Stimulated activated CD4-positive, alpha-beta T cell treated with anti-CD3 and anti-CD28 coated beads, Interleukin-2, amount 100 ng/mL, for 24 hours (primary cell): ENCODE data around the gene ZNF727.
"Not testable (repeated sequence)": the region's sequence is repeated elsewhere in the genome, so short reads cannot be mapped to it uniquely, and the experiment has no call there.

Experiments
- DNase-seq, 2 donors: peaks; one replicate each; pipeline ENCODE4 v3.0.0-alpha.2; 2020

The ZNF727 gene

GRCh38 chr7:64045301-64046040, at the start of gene ZNF727:
TSS of gene ZNF727 (plus strand) at chr7:64045434. CDS start at chr7:64045622, 188 bp downstream.
- DNase-seq = peak in 1 of 2 donors; percentile 36

DNA sequence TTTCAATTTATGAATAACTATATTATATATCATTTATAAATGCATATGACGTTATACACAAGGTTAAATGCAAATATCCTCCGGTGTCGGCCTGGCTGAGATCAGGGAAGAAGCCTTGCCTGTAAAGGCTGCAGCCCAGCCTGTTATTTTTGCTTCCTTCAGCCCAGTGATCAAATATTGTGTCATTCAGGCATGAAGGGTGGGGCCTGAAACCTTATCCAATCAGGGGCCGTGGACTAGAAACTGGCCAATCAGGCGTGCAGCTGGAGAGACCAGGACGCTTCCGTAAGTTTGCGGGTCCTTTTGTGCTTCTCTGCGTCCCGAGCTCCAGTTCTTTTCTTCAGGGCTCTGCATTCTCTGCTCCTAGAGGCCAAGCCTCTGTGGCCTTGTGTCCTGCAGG, 46.7 kb upstream of the ZNF727 start, which contains the start of gene ZNF722:
Gene ZNF722 (plus strand): TSS at position 301 of the 400 bp plus-strand sequence. CDS start 113 bp downstream, outside the sequence.
- no peak for DNase-seq

DNA sequence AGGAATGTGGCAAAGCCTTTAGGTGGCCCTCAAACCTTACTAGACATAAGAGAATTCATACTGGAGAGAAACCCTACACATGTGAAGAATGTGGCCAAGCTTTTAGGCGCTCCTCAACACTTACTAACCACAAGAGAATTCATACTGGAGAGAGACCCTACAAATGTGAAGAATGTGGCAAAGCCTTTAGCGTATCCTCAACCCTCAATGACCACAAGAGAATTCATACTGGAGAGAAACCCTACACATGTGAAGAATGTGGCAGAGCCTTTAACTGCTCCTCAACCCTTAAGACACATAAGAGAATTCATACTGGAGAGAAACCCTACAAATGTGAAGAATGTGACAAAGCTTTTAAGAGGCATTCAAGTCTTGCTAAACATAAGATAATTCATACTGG, 29.7 kb upstream of the ZNF727 start:
- not testable (repeated sequence) for DNase-seq

DNA sequence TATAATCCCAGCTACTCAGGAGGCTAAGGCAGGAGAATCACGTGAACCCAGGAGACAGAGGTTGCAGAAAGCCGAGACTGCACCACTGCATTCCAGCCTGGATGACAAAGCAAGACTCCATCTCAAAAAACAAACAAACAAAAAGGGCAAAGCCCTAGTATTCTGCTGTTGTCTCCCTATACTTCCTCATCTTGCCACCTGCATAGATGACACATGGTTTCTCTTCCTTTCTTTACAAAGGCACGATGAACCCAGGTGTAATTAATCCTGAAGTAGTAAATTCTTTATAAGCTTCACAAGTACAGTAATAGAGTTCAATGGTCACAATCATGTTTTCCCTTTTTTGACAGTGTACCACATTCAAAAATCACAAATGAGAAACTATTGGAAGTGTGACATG, 9.8 kb upstream of the ZNF727 start:
- no peak for DNase-seq

- no peak for DNase-seq
Measured at GRCh38 chr7:64037095-64037494, 8.1 kb upstream of the ZNF727 start.

DNA sequence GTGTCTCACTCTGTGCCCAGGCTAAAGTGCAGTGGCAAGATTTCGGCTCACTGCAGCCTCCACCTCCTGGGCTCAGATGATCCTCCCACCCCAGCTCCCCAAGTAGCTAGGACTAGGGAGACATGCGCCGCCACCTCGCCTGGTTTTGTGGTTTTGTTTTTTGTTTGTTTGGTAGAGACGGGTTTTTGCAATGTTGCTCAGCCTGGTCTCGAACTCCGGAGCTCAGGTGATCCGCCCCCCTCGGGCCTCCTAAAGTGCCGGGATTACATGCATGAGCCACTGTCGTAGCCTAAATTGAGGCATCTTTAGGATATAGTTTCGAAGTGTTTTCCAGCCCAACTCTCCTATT, 781 bp downstream of the ZNF727 start:
- no peak for DNase-seq

DNA sequence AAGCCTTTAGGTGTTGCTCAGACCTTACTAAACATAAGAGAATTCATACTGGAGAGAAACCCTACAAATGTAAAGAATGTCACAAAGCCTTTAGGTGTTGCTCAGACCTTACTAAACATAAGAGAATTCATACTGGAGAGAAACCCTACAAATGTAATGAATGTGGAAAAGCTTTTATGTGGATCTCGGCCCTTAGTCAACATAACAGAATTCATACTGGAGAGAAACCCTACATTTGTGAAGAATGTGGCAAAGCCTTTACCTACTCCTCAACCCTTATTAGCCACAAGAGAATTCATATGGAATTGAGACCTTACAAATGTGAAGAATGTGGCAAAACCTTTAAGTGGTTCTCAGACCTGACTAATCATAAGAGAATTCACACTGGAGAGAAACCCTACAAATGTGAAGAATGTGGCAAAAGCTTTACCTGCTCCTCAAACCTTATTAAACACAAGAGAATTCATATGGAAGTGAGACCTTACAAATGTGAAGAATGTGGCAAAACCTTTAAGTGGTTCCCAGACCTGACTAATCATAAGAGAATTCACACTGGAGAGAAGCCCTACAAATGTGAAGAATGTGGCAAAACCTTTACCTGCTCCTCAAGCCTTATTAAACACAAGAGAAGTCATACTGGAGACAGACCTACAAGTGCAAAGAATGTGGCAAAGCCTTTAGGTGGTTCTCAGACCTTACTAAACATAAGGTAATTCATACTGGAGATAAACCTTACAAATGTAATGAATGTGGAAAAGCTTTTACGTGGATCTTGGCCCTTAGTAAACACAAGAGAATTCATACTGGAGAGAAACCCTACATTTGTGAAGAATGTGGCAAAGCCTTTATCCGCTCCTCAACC, 32.8 kb downstream of the ZNF727 start:
- DNase-seq = not testable (repeated sequence)

GRCh38 chr7:64078699-64078994, 33.4 kb downstream of the ZNF727 start:
- DNase-seq = no peak

- DNase-seq = no peak
Measured at GRCh38 chr7:64087501-64087900, 42.3 kb downstream of the ZNF727 start.

- not testable (repeated sequence) for DNase-seq
Measured at GRCh38 chr7:64088863-64089262, 43.6 kb downstream of the ZNF727 start.
